Tibial nerve (tissue), 4 donors: ENCODE measurements around the gene C1orf56. TPM values are rescaled to one million over a fixed set of nuclear protein-coding genes. Genes with fewer than 3 reads are reported as not detected.

Experiments used
- DNase-seq, 2 donors: peaks; one replicate each; pipeline ENCODE4 v3.0.0-alpha.2; 2019; ENCODE audit warnings: low spot score in 2 of 2
- H3K27ac ChIP-seq, 4 donors: fragments of 200-600 bp; sonication (generic) in 3 of 4; one replicate each; pipeline ENCODE4 v1.5.1; 2017 to 2019; ENCODE audit warnings: mild to moderate bottlenecking in 1 of 4
- H3K27me3 ChIP-seq, 2 donors: fragments of 200-600 bp; sonication (generic) in 1 of 2; one replicate each; pipeline versions ENCODE4 v1.5.1 to v1.6.0; 2017 to 2019
- H3K36me3 ChIP-seq, 3 donors: fragments of 200-600 bp; sonication (generic); one replicate each; pipeline ENCODE4 v1.5.1; 2018 to 2019
- H3K4me1 ChIP-seq, 4 donors: fragments of 200-600 bp; sonication (generic) in 3 of 4; one replicate each; pipeline ENCODE4 v1.5.1; 2017 to 2019
- H3K4me3 ChIP-seq, 4 donors: fragments of 200-600 bp; sonication (generic) in 3 of 4; one replicate each; pipeline ENCODE4 v1.5.1; 2017 to 2019; ENCODE audit warnings: mild to moderate bottlenecking in 1 of 4, moderate library complexity in 1 of 4
- H3K9me3 ChIP-seq, 4 donors: fragments of 200-600 bp; sonication (generic) in 3 of 4; one replicate each; pipeline ENCODE4 v1.5.1; 2017 to 2019
- EP300 ChIP-seq, 2 donors: sonication (generic); formaldehyde crosslinking; IDR thresholded peaks; one replicate each; pipeline ENCODE4 v1.6.1; 2017; ENCODE audit warnings: antibody characterized with exemption in 2 of 2, mild to moderate bottlenecking in 1 of 2
- POLR2A ChIP-seq, 2 donors: fragments of 450-650 bp; IDR thresholded peaks; one replicate each; pipeline ENCODE4 v1.6.1; 2017; ENCODE audit warnings: antibody characterized with exemption in 2 of 2, mild to moderate bottlenecking in 2 of 2, moderate library complexity in 2 of 2
- WGBS, 2 donors: methylation state at CpG; one replicate each; pipeline ENCODE4 v1.1.5; 2018; 5-methylcytosine and 5-hydroxymethylcytosine counted together
- total RNA-seq, 4 donors: library from RNA; depleted of rRNA; stranded (reverse); fragments of >200 nt; gene quantifications; one replicate each; pipeline ENCODE4 v1.1.0, GENCODE V29; 2016
- TF ChIP-seq, protein P1 (sequence below), 5 experiments: fragments of 200-600 bp in 3 of 5; fragments of 450-650 bp in 2 of 5; sonication (generic) in 3 of 5; IDR thresholded peaks; one replicate each; pipeline ENCODE4 v1.5.1; 2016 to 2019; ENCODE audit warnings: antibody characterized with exemption in 5 of 5, mild to moderate bottlenecking in 3 of 5, moderate library complexity in 2 of 5

The C1orf56 gene
- total RNA-seq, 4 donors from 2014 or later = 5.0 to 9.6 (median 6.5) TPM

DNA sequence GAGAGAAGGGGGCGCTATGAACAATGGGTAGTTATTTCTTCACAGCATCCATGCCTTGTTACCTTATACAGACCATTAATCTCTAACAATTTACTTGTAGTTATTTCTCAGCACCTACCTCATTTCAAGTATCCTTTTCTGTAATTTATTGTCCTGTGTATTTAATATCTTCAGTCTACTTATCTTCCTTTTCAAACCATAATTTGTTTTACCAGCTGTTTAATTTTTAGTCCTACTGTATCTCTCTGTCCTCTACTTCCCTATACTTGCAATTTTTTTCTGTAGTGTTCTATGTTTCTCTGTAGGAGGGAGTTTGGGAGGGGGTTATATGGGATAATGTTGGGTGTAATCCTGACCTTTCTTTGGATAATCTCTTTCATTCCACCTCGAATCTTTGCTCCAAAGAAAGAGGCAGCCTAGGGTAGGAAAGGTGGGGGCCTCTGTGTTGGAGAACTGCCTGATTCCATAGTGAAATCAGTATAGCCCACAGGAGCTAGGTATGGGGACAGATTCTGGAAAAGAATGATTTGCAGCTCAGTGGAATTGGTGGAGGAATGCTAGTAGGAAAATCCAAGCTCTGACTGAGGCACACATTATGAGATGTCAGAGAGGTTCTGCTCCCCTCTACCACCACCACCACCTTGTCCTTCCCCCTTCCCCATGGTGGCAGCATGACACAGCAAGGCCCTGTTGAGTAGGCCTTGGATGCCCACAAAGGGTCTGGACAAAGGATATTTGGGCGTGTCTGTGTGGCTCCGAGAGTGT is 13.3 kb downstream of the C1orf56 start:
- H3K27ac ChIP-seq = peak overlapping the region; percentile 84 to 98 (median 97)
- H3K36me3 ChIP-seq = peaks cover 0 to 9% (median 0%) of the 10 kb centered on the region in 3 donors
- 38 to 42% methylated on average over 4 of the region's 4 CpGs for WGBS, 2 donors
- no peak for TF ChIP-seq EP300 (IDR thresholded peaks at IDR 0.05)
- TF ChIP-seq, protein P1, sequence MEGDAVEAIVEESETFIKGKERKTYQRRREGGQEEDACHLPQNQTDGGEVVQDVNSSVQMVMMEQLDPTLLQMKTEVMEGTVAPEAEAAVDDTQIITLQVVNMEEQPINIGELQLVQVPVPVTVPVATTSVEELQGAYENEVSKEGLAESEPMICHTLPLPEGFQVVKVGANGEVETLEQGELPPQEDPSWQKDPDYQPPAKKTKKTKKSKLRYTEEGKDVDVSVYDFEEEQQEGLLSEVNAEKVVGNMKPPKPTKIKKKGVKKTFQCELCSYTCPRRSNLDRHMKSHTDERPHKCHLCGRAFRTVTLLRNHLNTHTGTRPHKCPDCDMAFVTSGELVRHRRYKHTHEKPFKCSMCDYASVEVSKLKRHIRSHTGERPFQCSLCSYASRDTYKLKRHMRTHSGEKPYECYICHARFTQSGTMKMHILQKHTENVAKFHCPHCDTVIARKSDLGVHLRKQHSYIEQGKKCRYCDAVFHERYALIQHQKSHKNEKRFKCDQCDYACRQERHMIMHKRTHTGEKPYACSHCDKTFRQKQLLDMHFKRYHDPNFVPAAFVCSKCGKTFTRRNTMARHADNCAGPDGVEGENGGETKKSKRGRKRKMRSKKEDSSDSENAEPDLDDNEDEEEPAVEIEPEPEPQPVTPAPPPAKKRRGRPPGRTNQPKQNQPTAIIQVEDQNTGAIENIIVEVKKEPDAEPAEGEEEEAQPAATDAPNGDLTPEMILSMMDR (IDR thresholded peaks at IDR 0.05) = no peak
- no peak for TF ChIP-seq POLR2A (IDR thresholded peaks at IDR 0.05)
- H3K4me3 ChIP-seq = peak overlapping the region; percentile 62 to 96 (median 87)
- no peak for DNase-seq
- H3K27me3 ChIP-seq = no peaks in the 10 kb centered on the region
- H3K9me3 ChIP-seq = no peaks in the 10 kb centered on the region
- peaks cover 0 to 35% (median 17%) of the 10 kb centered on the region in 4 donors for H3K4me1 ChIP-seq

- TF ChIP-seq POLR2A (IDR thresholded peaks at IDR 0.05) (no peak), EP300 (IDR thresholded peaks at IDR 0.05) (no peak)
- TF ChIP-seq, protein P1 (IDR thresholded peaks at IDR 0.05) = no peak
- Histone ChIP-seq H3K4me3 (no peak overlapping the region), H3K27ac (no peak overlapping the region), H3K36me3 (peaks cover 0 to under 1% (median 0%) of the 10 kb centered on the region in 3 donors), H3K4me1 (peaks cover 0 to 27% (median 8%) of the 10 kb centered on the region in 4 donors), H3K27me3 (no peaks in the 10 kb centered on the region), H3K9me3 (no peaks in the 10 kb centered on the region)
- 57% methylated on average over 2 of the region's 2 CpGs for WGBS, 2 donors
- no peak for DNase-seq
Observed at GRCh38 chr1:151061704-151062103, 14.2 kb downstream of the C1orf56 start.

- TF ChIP-seq EP300 (IDR thresholded peaks at IDR 0.05) (no peak), POLR2A (IDR thresholded peaks at IDR 0.05) (no peak)
- TF ChIP-seq, protein P1 (IDR thresholded peaks at IDR 0.05) = no peak
- H3K4me3 ChIP-seq = no peak overlapping the region
- H3K27ac ChIP-seq = no peak overlapping the region
- 61% methylated on average over 3 of the region's 3 CpGs for WGBS, 2 donors
- no peak for DNase-seq
- H3K9me3 ChIP-seq = no peaks in the 10 kb centered on the region
- peaks cover 0 to 15% (median 0%) of the 10 kb centered on the region in 4 donors for H3K4me1 ChIP-seq
- H3K27me3 ChIP-seq = no peaks in the 10 kb centered on the region
- no peaks in the 10 kb centered on the region for H3K36me3 ChIP-seq
Observed at GRCh38 chr1:151062741-151063371, 15.3 kb downstream of the C1orf56 start.

DNA sequence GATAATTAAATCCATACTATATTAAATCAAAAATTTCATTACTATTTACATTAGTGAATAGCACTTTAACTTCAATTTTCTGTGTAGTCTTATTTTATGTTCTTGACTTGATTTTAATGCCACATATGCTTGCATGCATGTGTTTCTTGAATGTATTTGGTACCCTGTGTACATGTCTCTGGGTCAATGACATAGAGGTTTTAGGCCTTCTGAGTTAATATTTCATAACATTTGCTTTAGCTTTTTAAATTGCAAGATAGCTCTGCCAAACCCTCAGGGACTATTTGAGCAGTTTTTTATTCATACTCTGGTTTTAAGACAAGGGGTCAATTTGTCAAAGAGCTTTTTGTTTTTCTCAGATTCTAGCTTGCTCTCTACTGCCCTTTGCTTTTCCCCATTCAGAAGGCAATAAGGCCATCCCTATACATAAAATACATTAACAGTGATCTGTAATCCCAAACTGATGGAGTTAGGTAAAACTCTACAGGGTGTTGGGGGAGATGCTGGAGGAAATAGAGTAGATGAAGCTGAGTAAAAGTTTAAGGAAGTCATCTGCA is 17.6 kb downstream of the C1orf56 start:
- TF ChIP-seq, protein P1 (IDR thresholded peaks at IDR 0.05) = no peak
- TF ChIP-seq POLR2A (IDR thresholded peaks at IDR 0.05) (no peak), EP300 (IDR thresholded peaks at IDR 0.05) (no peak)
- H3K27me3 ChIP-seq = no peaks in the 10 kb centered on the region
- no peak for DNase-seq
- H3K27ac ChIP-seq = no peak overlapping the region
- peaks cover 0 to 11% (median 7%) of the 10 kb centered on the region in 4 donors for H3K4me1 ChIP-seq
- H3K9me3 ChIP-seq = no peaks in the 10 kb centered on the region
- H3K36me3 ChIP-seq = no peaks in the 10 kb centered on the region
- H3K4me3 ChIP-seq = no peak overlapping the region

DNA sequence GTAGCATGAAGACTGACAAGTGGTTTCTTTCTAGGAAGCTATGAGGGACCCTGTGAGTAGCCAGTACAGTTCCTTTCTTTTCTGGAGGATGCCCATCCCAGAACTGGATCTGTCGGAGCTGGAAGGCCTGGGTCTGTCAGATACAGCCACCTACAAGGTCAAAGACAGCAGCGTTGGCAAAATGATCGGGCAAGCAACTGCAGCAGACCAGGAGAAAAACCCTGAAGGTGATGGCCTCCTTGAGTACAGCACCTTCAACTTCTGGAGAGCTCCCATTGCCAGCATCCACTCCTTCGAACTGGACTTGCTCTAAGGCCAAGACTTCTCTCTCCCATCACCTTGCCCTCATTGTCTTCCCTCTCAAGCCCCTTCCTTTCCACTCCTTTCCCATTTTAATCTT is 19.6 kb downstream of the C1orf56 start:
- H3K27ac ChIP-seq = no peak overlapping the region
- TF ChIP-seq POLR2A (IDR thresholded peaks at IDR 0.05) = no peak
- TF ChIP-seq, protein P1 (IDR thresholded peaks at IDR 0.05) = no peak
- TF ChIP-seq EP300 (IDR thresholded peaks at IDR 0.05) = no peak
- no peak for DNase-seq
- WGBS, 2 donors = 75 to 89% methylated on average over 4 of the region's 4 CpGs
- no peaks in the 10 kb centered on the region for H3K9me3 ChIP-seq
- no peaks in the 10 kb centered on the region for H3K27me3 ChIP-seq
- H3K4me3 ChIP-seq = no peak overlapping the region
- H3K36me3 ChIP-seq = no peaks in the 10 kb centered on the region
- peaks cover 0 to 13% (median 7%) of the 10 kb centered on the region in 4 donors for H3K4me1 ChIP-seq
